Stromal cell of bone marrow (primary cell): Measurements from ENCODE around the gene ARHGAP42.
A peak's percentile ranks its signal among the peaks of the same experiment; 100 is the strongest.
"Not testable (repeated sequence)": the region's sequence is repeated elsewhere in the genome, so short reads cannot be mapped to it uniquely, and the experiment has no call there.

Experiments
- DNase-seq: peaks from one replicate; pipeline ENCODE4 v3.0.0-alpha.2; 2012; ENCODE audit warnings: low read depth

ARHGAP42 gene

GRCh38 chr11:100687054-100687629, at the start of gene ARHGAP42:
Gene ARHGAP42 (plus strand): TSS chr11:100687288. CDS start chr11:100687679, 391 bp downstream.
- DNase-seq, result no peak

- no peak for DNase-seq
These were observed 49.4 kb upstream of the ARHGAP42 start for GRCh38 chr11:100637706-100638105.

- DNase-seq, result no peak
These were observed 48.4 kb upstream of the ARHGAP42 start for GRCh38 chr11:100638648-100639047.

GRCh38 chr11:100639140-100639539, 47.9 kb upstream of the ARHGAP42 start:
- DNase-seq, result peak; percentile 9

GRCh38 chr11:100640071-100640470, 47.0 kb upstream of the ARHGAP42 start:
- DNase-seq, result no peak

GRCh38 chr11:100640646-100641045, 46.4 kb upstream of the ARHGAP42 start:
- no peak for DNase-seq

GRCh38 chr11:100641456-100641855, 45.6 kb upstream of the ARHGAP42 start:
- DNase-seq, result no peak

GRCh38 chr11:100646545-100646944, 40.5 kb upstream of the ARHGAP42 start:
- DNase-seq, result no peak

GRCh38 chr11:100647861-100648260, 39.2 kb upstream of the ARHGAP42 start:
- no peak for DNase-seq

- DNase-seq, result no peak
These were observed 23.5 kb upstream of the ARHGAP42 start for GRCh38 chr11:100663583-100663982.

GRCh38 chr11:100663996-100664395, 23.1 kb upstream of the ARHGAP42 start:
- no peak for DNase-seq

GRCh38 chr11:100666816-100667215, 20.3 kb upstream of the ARHGAP42 start:
- not testable (repeated sequence) for DNase-seq

- DNase-seq, result no peak
These were observed 19.6 kb upstream of the ARHGAP42 start for GRCh38 chr11:100667449-100667848.

- no peak for DNase-seq
These were observed 16.9 kb upstream of the ARHGAP42 start for GRCh38 chr11:100670140-100670539.

GRCh38 chr11:100671471-100671870, 15.6 kb upstream of the ARHGAP42 start:
- DNase-seq, result no peak

GRCh38 chr11:100672498-100673033, 14.5 kb upstream of the ARHGAP42 start:
- DNase-seq, result no peak

GRCh38 chr11:100673063-100673462, 14.0 kb upstream of the ARHGAP42 start:
- DNase-seq, result no peak

- DNase-seq, result no peak
These were observed 12.9 kb upstream of the ARHGAP42 start for GRCh38 chr11:100674212-100674611.

- DNase-seq, result no peak
These were observed 11.9 kb upstream of the ARHGAP42 start for GRCh38 chr11:100675115-100675650.

GRCh38 chr11:100676901-100677300, 10.2 kb upstream of the ARHGAP42 start:
- no peak for DNase-seq

- DNase-seq, result no peak
These were observed 9.3 kb upstream of the ARHGAP42 start for GRCh38 chr11:100677796-100678195.

- DNase-seq, result no peak
These were observed 7.0 kb upstream of the ARHGAP42 start for GRCh38 chr11:100680070-100680469.

- DNase-seq, result peak; percentile 12
These were observed 6.0 kb upstream of the ARHGAP42 start for GRCh38 chr11:100681064-100681502.
